ENCODE measurements around the gene CNN3. TPM values are rescaled to one million over a fixed set of nuclear protein-coding genes. Genes with fewer than 3 reads are reported as not detected.

The CNN3 gene
- total and polyA plus RNA-seq, 2 donors (not counting 1 experiment from before 2014, with no cell fraction given) = 2.3 to 17.2 TPM

- POLR2A ChIA-PET = no interaction called here
- CTCF ChIA-PET = no interaction called here
- no peaks in the 10 kb centered on the region for H3K9me3 Mint-ChIP-seq (ENCODE audit: insufficient read depth)
- H3K79me2 ChIP-seq (ENCODE audit: control insufficient read depth, insufficient read depth, low read length) = no peaks in the 10 kb centered on the region
- H2AFZ ChIP-seq (ENCODE audit: insufficient read depth, low read depth, low read length, poor library complexity, severe bottlenecking) = no peak overlapping the region
- H3K9me3 ChIP-seq (ENCODE audit: control extremely low read depth in 1 of 3, control insufficient read depth in 2 of 3, insufficient read depth in 1 of 3, low read length in 2 of 3) = peaks cover 0 to under 1% (median 0%) of the 10 kb centered on the region in 3 donors
- H3K4me3 Mint-ChIP-seq = no peak overlapping the region
- peaks cover 19 to 21% of the 10 kb centered on the region in 2 donors for H3K4me1 ChIP-seq (ENCODE audit: control insufficient read depth in 2 of 2, insufficient read depth in 2 of 2, low read length in 2 of 2)
- H3K9ac ChIP-seq (ENCODE audit: low read length) = no peak overlapping the region
- H3K4me2 ChIP-seq (replicated peaks; ENCODE audit: low read depth, low read length, poor library complexity, severe bottlenecking) = no peak overlapping the region
- TF ChIP-seq EZH2 (IDR thresholded peaks at IDR 0.05; ENCODE audit: borderline replicate concordance, insufficient read depth, low read depth, low read length, poor library complexity, severe bottlenecking) (no peak), CTCF (IDR thresholded peaks at IDR 0.05) (no peak)
- no peak overlapping the region for H3K27ac ChIP-seq (ENCODE audit: low read length in 2 of 2)
- H4K20me1 ChIP-seq (ENCODE audit: control insufficient read depth, insufficient read depth, low read length, poor library complexity, severe bottlenecking) = no peaks in the 10 kb centered on the region
- ATAC-seq (ENCODE audit: low read depth) (no peak), DNase-seq (no peak)
- H3K27me3 ChIP-seq (replicated peaks in 1 of 4; ENCODE audit: control extremely low read depth in 1 of 4, control insufficient read depth in 3 of 4, insufficient read depth in 4 of 4, low read length in 3 of 4) = no peaks in the 10 kb centered on the region
- H3K27me3 Mint-ChIP-seq = no peaks in the 10 kb centered on the region
- H3K4me3 ChIP-seq (ENCODE audit: control extremely low read depth in 1 of 5, extremely low read depth in 1 of 5, insufficient read depth in 1 of 5, low read depth in 2 of 5, low read length in 4 of 5) = no peak overlapping the region
- H3K4me1 Mint-ChIP-seq = peaks cover 23% of the 10 kb centered on the region
- WGBS (ENCODE audit: insufficient coverage) = 100% methylated on average over 1 of the region's 1 CpG
- no peak overlapping the region for H3K27ac Mint-ChIP-seq
- intact Hi-C loops (cut with micrococcal nuclease) = no loop called here
- no peaks in the 10 kb centered on the region for H3K36me3 ChIP-seq (replicated peaks in 1 of 2; ENCODE audit: control extremely low read depth in 1 of 2, control insufficient read depth in 1 of 2, extremely low read depth in 1 of 2, insufficient read depth in 2 of 2, low read length in 1 of 2)
These were observed 31.2 kb upstream of the CNN3 start for GRCh38 chr1:94958081-94958480.

GRCh38 chr1:94955767-94956632 is 29.1 kb upstream of the CNN3 start:
- Mint-ChIP-seq H3K4me1 (peaks cover 5% of the 10 kb centered on the region), H3K27ac (no peak overlapping the region)
- H3K4me3 ChIP-seq (ENCODE audit: control extremely low read depth in 1 of 5, extremely low read depth in 1 of 5, insufficient read depth in 1 of 5, low read depth in 2 of 5, low read length in 4 of 5) = no peak overlapping the region

More at GRCh38 chr1:94955767-94956632, 29.1 kb upstream of the CNN3 start:
- H3K27me3 Mint-ChIP-seq = no peaks in the 10 kb centered on the region
- Histone ChIP-seq H3K9ac (ENCODE audit: low read length) (no peak overlapping the region), H2AFZ (ENCODE audit: insufficient read depth, low read depth, low read length, poor library complexity, severe bottlenecking) (no peak overlapping the region), H3K9me3 (ENCODE audit: control extremely low read depth in 1 of 3, control insufficient read depth in 2 of 3, insufficient read depth in 1 of 3, low read length in 2 of 3) (peaks cover 0 to 2% (median 0%) of the 10 kb centered on the region in 3 donors), H3K79me2 (ENCODE audit: control insufficient read depth, insufficient read depth, low read length) (no peaks in the 10 kb centered on the region), H3K27me3 (replicated peaks in 1 of 4; ENCODE audit: control extremely low read depth in 1 of 4, control insufficient read depth in 3 of 4, insufficient read depth in 4 of 4, low read length in 3 of 4) (no peaks in the 10 kb centered on the region), H3K4me2 (replicated peaks; ENCODE audit: low read depth, low read length, poor library complexity, severe bottlenecking) (no peak overlapping the region), H3K4me1 (ENCODE audit: control insufficient read depth in 2 of 2, insufficient read depth in 2 of 2, low read length in 2 of 2) (peaks cover 1 to 4% of the 10 kb centered on the region in 2 donors), H3K36me3 (replicated peaks in 1 of 2; ENCODE audit: control extremely low read depth in 1 of 2, control insufficient read depth in 1 of 2, extremely low read depth in 1 of 2, insufficient read depth in 2 of 2, low read length in 1 of 2) (no peaks in the 10 kb centered on the region), H4K20me1 (ENCODE audit: control insufficient read depth, insufficient read depth, low read length, poor library complexity, severe bottlenecking) (no peaks in the 10 kb centered on the region), H3K27ac (ENCODE audit: low read length in 2 of 2) (no peak overlapping the region)
- 92% methylated on average over 5 of the region's 6 CpGs for WGBS (ENCODE audit: insufficient coverage)
- ATAC-seq (ENCODE audit: low read depth) (no peak), DNase-seq (no peak)
- intact Hi-C loops (cut with micrococcal nuclease) = no loop called here
- ChIA-PET CTCF (no interaction called here), POLR2A (no interaction called here)
- H3K9me3 Mint-ChIP-seq (ENCODE audit: insufficient read depth) = no peaks in the 10 kb centered on the region
- TF ChIP-seq EZH2 (IDR thresholded peaks at IDR 0.05; ENCODE audit: borderline replicate concordance, insufficient read depth, low read depth, low read length, poor library complexity, severe bottlenecking) (no peak), CTCF (IDR thresholded peaks at IDR 0.05) (no peak)
- H3K4me3 Mint-ChIP-seq = no peak overlapping the region

Data from B cell (primary cell).